GM12892 (cell line): ENCODE measurements around the gene ZBTB38.

Source experiments
- POLR2A ChIP-seq: IDR thresholded peaks from 2 replicates; pipeline ENCODE4 v1.6.1; 2011; ENCODE audit warnings: low read depth, low read length, control low read depth
- POLR2AphosphoS5 ChIP-seq: IDR thresholded peaks from 2 replicates; pipeline ENCODE4 v1.6.1; 2011; ENCODE audit warnings: low read depth, low read length, control low read depth
- TAF1 ChIP-seq: IDR thresholded peaks from 2 replicates; pipeline ENCODE4 v1.6.1; 2011; ENCODE audit warnings: low read depth, mild to moderate bottlenecking, control low read depth, low read length, borderline replicate concordance

GRCh38 chr3:141383555-141384129, 15.3 kb downstream of the ZBTB38 start:
- TF ChIP-seq POLR2A = 0 out of 2 replicates have a peak, but pooled peaks have one; percentile 52
- TF ChIP-seq TAF1 = no peak
- no peak for TF ChIP-seq POLR2AphosphoS5
